ENCODE results near the gene NCOA1.

NCOA1 gene

DNA sequence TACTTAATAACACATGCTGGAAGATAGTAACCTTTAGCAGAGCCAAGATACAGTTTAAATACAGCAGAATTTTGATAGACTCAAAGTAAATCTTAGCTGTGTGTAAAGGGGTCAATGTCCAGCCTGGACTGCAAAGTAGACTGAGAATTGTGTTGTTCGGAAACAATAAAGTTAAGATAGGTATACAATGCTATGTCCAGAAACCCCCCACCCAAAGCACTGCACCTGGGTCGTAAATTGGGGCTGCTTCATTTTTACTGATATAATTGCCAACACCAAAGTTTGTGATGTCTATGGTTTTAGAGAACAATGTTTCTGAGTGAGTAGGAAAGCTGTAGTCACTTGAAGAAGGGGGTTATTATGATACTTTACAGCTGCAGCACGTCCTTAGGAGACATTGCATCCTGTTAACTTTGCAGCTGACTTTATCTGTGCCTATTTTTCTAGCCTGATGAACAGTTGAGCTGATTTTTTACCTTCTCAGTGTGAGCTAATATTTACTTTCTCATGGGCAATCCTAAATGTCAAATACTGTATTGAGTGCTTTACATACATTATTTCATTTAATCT is 4.3 kb upstream of the NCOA1 start:
- H3K4me3 ChIP-seq (ENCODE audit: low read length): no peak overlapping the region
- TF ChIP-seq, protein P1, sequence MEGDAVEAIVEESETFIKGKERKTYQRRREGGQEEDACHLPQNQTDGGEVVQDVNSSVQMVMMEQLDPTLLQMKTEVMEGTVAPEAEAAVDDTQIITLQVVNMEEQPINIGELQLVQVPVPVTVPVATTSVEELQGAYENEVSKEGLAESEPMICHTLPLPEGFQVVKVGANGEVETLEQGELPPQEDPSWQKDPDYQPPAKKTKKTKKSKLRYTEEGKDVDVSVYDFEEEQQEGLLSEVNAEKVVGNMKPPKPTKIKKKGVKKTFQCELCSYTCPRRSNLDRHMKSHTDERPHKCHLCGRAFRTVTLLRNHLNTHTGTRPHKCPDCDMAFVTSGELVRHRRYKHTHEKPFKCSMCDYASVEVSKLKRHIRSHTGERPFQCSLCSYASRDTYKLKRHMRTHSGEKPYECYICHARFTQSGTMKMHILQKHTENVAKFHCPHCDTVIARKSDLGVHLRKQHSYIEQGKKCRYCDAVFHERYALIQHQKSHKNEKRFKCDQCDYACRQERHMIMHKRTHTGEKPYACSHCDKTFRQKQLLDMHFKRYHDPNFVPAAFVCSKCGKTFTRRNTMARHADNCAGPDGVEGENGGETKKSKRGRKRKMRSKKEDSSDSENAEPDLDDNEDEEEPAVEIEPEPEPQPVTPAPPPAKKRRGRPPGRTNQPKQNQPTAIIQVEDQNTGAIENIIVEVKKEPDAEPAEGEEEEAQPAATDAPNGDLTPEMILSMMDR (conservative IDR thresholded peaks at IDR 0.05; ENCODE audit: low read length): no peak
- no peak for DNase-seq (ENCODE audit: low read depth)

GRCh38 chr2:24489465-24490180 is 1.4 kb upstream of the NCOA1 start:
- TF ChIP-seq, protein P1 (conservative IDR thresholded peaks at IDR 0.05; ENCODE audit: low read length): no peak
- no peak overlapping the region; the same call in 1 of the 2 replicates for H3K4me3 ChIP-seq (ENCODE audit: low read length)
- DNase-seq (ENCODE audit: low read depth): no peak

DNA sequence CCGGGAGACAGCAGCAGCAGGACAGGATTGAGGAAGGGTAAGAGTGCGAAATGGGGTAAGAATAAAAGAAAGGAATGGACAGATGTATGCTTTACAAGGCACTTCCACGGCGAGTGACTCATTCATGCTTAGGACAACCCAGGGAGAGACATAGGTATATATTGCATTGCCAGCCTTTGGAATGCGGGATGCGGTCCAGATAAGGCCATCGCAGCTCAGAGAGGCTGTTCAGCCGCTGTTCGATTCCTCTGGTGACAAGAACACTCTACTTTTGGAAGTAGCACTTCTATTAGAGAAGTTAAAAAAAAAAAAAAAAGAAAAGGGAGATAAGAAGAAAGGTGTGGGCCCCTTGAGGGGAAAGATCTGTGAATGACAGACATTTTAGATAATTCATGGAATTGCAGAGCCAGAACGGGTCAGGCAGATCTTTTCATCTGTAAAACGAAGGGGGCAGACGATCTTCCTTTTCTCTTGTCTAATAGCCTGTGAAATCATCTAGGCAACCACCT is 819 bp upstream of the NCOA1 start:
- peak; percentile 33 for DNase-seq (ENCODE audit: low read depth)
- peak overlapping the region; percentile 52 for H3K4me3 ChIP-seq (ENCODE audit: low read length)
- TF ChIP-seq, protein P1 (conservative IDR thresholded peaks at IDR 0.05; ENCODE audit: low read length): no peak

- DNase-seq (ENCODE audit: low read depth): no peak
- TF ChIP-seq, protein P1 (conservative IDR thresholded peaks at IDR 0.05; ENCODE audit: low read length): no peak
- peak overlapping the region; percentile 91 for H3K4me3 ChIP-seq (ENCODE audit: low read length)
Observed at GRCh38 chr2:24491542-24492420, 727 bp downstream of the NCOA1 start.

DNA sequence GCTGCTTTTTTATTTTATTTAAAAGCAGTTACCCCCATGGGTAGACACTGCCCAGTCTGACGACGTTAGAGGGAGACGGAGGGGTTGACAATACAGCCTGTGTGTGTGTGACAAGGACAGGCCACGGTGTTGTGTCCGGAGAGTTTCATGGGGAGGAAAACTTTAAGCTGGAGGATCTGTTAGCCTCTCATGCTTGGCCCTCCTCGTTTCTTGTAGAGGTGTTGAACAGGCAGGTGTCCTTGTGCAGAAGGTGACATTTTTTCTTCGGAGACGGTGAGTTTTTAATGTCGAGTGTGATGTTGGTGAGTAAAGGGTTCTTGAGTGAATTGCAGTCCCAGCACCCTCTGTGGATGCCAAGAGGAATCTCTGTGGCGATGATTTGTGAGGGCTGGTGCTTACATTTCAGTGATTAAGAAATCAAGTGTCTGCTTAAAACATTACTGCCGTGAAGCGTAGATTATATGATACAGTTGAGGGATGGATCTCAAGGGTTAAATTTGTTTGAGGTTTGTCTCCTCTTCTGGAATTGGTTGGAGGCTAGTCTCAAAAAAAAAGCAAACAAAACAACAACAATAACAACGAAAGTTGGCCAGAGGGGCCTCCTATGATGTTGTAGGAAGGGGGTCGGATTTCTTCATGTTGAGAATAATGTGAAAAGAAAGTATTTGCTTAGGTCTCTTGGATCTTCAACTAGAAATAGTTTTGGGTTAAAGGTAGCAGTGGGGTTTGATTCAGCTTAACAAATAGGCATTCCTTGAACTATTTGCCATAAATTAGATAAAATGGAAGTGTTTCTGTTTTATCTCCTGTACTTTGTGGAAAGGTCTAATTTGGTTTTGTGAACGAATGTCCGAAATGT is 1.6 kb downstream of the NCOA1 start:
- no peak for DNase-seq (ENCODE audit: low read depth)
- peak overlapping the region; percentile 91 for H3K4me3 ChIP-seq (ENCODE audit: low read length)
- TF ChIP-seq, protein P1 (conservative IDR thresholded peaks at IDR 0.05; ENCODE audit: low read length): no peak

DNA sequence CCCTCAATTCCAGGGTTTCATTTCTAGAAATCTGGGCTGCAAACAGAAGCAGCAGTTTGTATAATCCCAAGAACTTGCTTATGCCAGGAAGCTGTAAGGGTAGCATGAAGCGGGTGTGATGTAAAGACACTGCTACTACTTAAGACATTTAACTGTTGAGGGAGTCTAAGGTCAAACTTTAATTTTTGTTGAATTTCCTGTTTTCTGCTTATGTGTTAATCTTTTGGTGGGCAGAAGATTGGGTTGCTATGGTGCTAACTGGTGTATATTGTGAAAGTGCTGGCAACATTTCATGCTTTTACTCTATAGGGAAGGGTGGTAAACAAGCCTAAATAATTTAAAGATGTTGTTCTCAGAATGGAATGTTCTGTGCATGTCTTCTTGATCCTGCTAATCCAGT is 2.7 kb downstream of the NCOA1 start:
- TF ChIP-seq, protein P1 (conservative IDR thresholded peaks at IDR 0.05; ENCODE audit: low read length): no peak
- H3K4me3 ChIP-seq (ENCODE audit: low read length): no peak overlapping the region
- DNase-seq (ENCODE audit: low read depth): no peak
